IPS DF 19.7 (cell line): Measurements from ENCODE around the gene VAV2.
"Not testable (repeated sequence)": the region's sequence is repeated elsewhere in the genome, so short reads cannot be mapped to it uniquely, and the experiment has no call there.

Experiments
- DNase-seq: peaks from one replicate; pipeline ENCODE4 v3.0.0-alpha.2; 2013; ENCODE audit warnings: low read depth, low spot score

The VAV2 gene

GRCh38 chr9:133998915-133999595 lies 6.9 kb upstream of the VAV2 start:
- DNase-seq = no peak

GRCh38 chr9:133997584-133997983 lies 5.5 kb upstream of the VAV2 start:
- DNase-seq = no peak

- no peak for DNase-seq
Observed at GRCh38 chr9:133996531-133997520, 4.7 kb upstream of the VAV2 start.

DNA sequence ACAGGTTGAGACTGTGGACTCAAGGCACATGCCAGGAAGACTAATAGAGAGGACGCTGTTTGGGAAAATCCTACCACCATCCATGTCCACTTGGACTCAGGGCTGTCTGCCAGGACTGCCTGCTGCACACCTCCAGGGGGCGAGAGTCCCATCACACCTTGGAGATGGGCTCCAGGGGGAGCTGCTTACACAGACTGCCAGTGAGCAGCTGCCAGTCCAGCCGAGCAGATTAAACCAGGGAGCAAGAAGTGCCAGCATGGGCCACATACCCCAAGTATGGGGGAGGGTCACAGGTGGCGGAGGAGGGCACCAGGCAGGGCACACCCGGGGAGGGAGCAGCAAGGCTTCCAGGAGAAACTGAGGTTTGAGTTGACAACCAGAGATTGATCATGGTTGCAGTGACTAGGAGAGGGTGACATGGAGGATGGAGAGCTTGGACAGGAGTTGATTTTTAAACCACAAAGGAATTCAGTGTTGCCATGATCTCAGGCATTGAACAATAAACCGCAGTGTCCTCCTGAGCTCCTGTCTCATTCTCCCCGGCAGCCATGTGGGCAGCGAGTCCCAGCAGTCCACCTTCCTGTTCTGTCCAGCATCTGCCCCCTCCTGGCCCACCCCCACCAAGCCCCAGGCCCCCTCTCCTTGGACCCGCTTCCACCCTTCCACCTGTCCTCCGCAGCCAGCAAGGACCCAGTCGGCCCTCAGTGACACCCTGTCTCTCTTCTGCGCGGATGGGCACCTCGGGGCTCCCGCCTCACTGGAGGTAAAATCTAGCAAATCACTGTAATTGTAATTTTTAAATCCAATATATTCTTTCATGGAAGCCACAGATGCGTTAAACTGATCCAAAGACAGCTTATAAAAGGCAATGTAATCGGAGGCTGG lies 3.1 kb upstream of the VAV2 start:
- no peak for DNase-seq

- no peak for DNase-seq
Observed at GRCh38 chr9:133994353-133995011, 2.4 kb upstream of the VAV2 start.

DNA sequence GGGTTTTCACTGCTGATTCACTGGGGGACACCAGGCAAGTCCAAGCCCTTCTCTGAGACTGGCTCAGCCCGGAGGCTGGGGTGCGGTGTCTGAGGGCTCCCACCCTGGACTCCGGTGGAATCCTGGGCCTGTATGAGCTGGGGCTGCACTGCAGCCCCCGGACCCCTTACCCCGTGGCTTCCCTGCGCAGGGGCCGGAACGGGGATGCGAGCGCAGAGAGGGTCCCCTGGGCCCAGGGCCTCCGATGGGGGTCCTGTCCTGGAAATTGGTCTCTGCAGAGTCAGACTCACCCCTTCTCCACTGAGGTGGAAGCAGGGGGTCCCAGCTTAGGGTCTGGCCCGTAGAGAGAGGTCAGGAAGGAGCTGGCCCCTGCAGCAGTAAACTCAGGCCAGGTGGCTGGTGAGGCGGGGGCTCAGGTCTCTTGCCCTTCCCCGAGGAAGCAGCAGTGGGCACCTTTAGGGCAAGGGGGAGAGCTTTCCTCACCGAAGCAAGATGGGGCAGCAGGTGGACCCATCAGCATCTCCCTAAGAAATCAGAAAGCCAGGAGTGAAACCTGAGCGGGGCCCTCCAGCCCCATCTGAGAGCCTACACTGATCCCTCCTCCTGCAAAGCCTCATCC lies 1.6 kb upstream of the VAV2 start:
- DNase-seq = no peak

GRCh38 chr9:133992780-133993634 lies 883 bp upstream of the VAV2 start:
- DNase-seq = no peak

GRCh38 chr9:133991214-133991921 lies 756 bp downstream of the VAV2 start:
- DNase-seq = no peak

- no peak for DNase-seq
Observed at GRCh38 chr9:133990366-133991213, 1.5 kb downstream of the VAV2 start.

DNA sequence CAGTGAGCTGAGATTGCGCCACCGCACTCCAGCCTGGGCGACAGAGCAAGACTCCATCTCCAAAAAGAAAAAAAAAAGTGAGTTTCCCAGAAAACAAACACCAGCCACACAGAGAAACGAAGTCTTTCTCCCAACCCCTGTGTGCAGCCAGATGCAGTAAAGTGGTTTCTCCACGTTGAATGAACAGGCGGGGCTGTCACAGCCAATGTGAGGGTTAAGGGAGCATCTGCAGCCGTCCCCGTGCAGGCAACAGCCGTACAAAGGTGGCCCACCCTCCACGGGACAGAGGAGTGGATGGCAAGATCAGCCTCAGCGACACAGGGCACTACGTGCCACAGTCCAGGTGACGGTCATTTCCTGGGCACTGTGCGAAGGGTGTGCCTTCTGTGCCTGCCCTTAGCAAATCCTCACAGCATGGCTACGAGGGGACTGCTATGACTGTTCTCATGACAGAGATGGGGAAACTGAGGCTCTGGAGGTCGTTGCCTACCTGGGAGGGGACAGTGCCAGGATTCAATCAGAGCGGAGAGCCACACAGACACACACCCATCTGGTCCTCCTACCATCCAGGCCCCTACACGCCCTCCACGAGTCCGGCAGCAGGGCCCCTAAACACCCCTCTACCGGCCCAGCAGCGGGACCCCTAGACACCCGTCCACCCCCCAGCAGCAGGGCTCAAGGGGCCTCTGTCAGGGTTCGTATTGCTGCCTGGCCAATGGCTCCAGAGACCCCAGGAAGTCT lies 2.3 kb downstream of the VAV2 start:
- no peak for DNase-seq

- DNase-seq = not testable (repeated sequence)
Observed at GRCh38 chr9:133988771-133989170, 3.4 kb downstream of the VAV2 start.

DNA sequence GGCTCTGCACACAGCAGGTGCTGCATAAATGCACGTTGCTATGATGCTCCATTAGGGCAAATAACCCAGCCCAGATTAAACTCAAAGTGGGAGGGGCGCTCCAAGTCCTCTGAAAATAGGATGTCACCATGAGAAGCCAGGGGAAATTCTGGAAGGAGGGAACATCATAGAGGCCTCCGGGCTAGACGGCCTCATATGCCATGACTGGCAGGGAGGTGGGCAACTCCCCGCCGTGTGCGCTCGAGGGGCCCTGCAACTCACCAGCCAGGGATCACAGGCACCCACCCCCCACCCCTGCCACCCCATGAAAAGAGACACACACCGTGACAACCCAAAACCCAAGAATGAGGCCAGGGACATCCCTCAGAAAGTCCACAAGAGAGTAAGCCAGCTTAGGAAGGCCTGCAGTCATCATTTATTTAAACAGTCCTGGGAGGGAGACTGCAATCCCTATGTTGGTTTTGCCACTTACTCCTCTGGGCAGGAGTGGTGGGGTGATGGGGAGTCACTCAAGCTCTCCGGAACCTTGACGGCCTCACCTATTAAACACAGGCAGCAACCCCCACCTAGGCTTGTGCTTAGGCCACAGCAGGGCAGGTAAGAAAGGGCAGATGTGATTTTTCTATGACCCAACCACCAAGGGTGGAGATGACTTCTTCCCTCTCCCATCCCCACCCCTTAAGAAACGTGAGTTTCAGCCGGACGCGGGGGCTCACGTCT lies 4.0 kb downstream of the VAV2 start:
- no peak for DNase-seq

DNA sequence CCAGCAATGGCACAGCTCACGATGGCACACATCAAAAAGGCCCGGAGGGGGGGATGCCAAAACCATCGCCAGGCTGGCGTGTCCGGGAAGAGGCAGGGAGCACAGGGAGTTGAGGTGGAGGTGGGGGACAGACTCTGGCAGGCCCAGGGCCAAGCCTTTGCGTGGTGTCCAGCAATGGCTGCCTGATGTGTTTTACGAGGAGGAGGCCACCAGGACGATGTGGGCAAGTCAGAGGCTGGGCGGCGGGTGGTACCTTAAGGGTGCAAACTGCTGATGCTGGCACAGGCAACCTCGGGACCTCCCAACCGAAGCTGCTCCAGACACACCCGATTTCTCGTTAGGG lies 4.7 kb downstream of the VAV2 start:
- no peak for DNase-seq

DNA sequence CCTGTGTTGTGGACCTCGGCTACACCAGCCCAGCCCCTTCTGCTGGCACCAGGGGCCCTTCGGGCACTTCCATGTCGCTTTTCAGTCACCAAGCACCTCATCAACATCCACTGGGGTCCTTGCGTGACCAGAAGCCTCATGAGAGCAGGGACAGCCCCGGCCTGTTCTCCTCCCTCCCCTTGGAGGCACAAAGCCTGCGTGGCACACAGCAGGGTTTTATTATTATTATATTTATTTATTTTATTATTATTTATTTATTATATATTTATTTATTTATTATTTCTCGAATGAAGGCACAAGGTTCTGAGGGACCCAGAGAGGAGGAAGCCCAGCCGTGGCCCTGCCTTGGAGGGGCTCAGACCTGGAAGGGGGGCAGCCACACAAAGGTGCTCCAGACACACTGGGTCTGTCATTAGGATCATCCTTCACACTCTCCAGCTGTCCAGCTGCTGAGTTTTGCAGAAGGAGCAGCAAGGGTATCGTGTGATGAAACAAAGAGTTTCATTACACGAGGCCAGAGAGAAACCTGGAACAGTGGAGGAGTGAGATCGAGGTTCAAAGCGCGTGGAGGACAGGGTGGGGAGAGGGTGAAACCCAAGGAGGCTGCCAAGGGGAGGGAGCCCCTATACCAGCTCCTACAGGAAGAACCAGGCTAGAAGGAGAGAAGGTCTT lies 5.2 kb downstream of the VAV2 start:
- no peak for DNase-seq

DNA sequence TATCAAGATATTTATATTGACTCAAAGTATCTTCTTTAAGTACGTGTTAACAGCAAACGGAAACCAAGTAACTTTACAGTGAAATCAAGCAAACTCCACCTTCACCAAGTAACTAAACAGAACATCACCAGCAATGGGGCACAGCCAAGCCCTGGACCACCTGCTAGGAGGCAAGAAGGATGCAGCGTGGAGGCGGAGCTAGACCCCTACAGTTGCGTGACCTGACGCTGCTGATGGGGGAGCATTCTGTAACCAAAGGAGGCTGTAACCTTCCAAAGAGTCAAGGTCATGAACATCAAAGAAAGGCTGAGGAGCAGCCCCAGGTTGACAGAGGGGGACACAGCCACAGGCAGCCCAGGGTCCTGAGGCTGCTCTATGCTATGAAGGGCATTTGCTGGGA lies 6.1 kb downstream of the VAV2 start:
- no peak for DNase-seq

DNA sequence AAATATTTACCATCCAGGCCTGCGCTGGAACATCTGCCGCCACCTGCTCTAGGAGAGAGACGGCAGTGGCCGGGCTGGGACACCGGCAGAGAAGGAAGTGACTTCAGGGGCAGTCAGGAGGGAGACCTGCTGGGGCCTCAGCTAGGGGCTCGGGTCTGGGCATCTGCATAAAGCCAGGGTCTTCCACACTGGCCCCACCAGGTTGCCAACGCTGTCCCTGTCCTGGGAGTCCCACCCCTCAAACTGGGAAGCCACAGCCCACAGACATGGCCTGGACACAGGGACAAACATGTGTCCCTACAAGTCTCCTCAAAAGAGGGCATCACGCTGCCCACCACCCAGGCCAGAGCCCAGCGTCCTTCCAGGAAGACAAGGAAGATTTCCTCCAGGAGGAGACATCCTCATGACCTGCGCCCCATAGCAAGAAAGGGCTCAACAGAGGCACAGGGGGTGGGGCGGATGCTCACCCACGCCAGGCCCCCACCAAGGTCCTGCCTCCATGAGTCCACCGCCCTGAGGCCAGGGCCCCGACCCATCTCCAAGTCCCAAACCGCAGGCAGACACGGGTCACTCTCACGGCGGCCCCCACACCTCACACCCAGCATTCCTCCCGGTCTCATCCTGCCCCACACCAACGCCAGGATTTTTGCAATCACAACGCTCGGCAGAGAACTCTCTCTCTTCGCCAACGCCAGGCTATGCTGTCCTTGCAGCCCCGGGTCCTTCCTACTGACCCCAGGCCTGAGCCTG lies 9.0 kb downstream of the VAV2 start:
- DNase-seq = no peak
